Activated CD8-positive, alpha-beta memory T cell treated with anti-CD3 and anti-CD28 coated beads for 1 hour (primary cell): ENCODE data around the gene P2RX4.
"Not testable (repeated sequence)": the region's sequence is repeated elsewhere in the genome, so short reads cannot be mapped to it uniquely, and the experiment has no call there.

Experiments used
- DNase-seq, 2 donors: peaks; one replicate each; pipeline ENCODE4 v3.0.0-alpha.2; 2020; ENCODE audit warnings: low read depth in 1 of 2; ENCODE audit errors: extremely low read depth in 1 of 2

P2RX4 gene, protein sequence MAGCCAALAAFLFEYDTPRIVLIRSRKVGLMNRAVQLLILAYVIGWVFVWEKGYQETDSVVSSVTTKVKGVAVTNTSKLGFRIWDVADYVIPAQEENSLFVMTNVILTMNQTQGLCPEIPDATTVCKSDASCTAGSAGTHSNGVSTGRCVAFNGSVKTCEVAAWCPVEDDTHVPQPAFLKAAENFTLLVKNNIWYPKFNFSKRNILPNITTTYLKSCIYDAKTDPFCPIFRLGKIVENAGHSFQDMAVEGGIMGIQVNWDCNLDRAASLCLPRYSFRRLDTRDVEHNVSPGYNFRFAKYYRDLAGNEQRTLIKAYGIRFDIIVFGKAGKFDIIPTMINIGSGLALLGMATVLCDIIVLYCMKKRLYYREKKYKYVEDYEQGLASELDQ

DNA sequence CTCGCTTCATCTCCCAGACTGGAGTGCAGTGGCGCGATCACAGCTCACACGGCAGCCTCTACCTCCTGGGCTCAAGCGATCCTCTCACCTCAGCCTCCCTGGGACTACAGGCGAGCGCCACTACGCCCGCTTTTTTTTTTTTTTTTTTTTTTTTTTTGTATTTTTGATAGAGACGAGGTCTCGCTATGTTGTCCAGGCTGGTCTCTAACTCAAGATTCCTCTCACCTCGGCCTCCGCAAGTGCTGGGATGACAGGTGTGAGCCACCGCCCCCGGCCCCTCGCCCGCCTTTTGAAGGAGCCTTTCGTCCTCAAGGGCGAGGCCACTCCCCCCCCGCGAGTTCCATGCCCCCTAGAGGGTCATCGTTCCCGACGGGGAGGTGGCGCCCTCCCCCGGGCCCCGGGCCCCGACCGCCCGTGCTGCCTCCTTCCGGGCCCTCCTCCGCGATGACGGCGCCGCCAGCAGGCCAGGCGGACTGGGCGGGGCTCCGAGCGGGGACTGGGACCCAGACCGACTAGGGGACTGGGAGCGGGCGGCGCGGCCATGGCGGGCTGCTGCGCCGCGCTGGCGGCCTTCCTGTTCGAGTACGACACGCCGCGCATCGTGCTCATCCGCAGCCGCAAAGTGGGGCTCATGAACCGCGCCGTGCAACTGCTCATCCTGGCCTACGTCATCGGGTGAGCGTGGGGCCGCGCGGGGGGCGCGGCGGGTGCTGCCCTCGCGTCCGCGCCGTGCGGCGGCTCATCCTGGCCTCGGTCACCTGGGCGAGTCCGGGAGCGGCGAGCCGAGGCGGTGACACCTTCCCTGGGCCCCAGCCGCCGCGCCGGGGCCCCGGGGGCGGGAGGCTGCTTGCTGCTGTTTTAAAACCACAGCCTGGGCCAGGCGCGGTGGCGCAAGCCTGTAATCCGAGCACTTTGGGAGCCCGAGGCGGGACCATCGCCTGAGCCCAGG lies at the start of gene P2RX4:
Gene P2RX4 (plus strand): TSS at position 506 of the 949 bp plus-strand sequence. CDS start 36 bp downstream, at position 542.
- DNase-seq = peak; percentile 74 to 75

DNA sequence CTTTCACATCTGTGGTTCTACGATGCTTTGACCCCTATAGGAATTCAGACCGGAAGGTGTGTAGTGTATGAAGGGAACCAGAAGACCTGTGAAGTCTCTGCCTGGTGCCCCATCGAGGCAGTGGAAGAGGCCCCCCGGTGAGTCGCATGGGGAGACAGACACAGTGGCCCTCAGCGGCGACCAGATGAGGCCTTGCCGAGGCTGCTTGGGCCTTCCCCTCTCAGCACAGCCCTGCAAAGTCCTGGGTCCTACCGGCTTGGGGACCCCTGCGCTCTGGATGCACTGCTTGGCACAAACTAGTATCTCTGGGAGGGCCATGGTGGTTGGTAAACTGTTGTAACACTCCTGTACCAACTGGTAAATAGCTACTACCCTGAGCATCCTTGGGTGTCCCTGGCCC lies 47.5 kb upstream of the P2RX4 start:
- DNase-seq = no peak

DNA sequence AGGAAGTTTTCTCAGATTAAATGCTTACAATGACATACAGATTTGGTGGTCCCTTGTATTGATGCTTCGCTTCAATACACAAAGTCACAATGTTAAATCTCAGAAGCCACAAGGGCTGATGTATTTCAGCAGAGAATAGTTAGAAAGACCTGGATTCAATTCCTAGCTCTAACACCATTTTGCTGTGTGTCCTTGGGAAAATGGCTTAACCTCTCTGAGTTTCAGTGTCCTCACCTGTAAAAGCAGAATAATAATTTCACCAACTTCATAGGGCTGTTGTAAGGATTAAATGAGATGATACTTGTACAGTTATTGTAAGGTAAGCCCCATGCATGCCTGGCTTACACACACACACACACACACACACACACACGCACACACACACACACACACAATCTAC lies 46.9 kb upstream of the P2RX4 start:
- no peak for DNase-seq

DNA sequence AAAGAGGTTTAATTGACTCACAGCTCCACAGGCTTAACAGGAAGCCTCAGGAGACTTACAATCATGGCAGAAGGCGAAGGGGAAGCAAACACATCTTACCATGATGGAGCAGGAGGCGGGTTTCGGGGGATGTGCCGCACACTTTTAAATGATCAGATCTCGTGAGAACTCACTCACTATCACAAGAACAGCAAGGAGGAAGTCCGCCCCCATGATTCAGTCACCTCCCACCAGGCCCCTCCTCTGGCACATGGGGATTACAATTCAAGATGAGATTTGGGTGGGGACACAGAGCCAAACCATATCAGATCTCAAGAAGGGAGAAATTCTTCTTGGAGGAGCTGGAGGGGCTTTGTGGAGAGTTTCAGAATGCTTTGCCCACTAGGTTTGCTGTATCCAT lies 45.1 kb upstream of the P2RX4 start:
- DNase-seq = not testable (repeated sequence)

DNA sequence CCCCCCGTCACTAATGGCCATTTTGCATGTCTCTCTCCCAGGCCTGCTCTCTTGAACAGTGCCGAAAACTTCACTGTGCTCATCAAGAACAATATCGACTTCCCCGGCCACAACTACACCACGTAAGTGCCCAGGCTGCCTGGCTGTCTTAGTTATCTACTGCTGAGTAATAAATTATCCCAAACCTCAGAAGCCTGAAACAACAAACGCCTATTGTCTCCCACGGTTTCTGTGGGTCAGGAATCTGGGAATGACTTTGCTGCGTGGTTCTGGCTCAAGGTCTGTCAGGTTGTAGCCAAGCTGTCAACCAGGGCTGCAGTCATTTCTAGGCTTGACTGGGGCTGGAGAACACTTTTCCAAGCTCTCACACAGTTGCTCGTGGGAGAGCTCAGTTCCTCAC lies 44.6 kb upstream of the P2RX4 start:
- DNase-seq = no peak

DNA sequence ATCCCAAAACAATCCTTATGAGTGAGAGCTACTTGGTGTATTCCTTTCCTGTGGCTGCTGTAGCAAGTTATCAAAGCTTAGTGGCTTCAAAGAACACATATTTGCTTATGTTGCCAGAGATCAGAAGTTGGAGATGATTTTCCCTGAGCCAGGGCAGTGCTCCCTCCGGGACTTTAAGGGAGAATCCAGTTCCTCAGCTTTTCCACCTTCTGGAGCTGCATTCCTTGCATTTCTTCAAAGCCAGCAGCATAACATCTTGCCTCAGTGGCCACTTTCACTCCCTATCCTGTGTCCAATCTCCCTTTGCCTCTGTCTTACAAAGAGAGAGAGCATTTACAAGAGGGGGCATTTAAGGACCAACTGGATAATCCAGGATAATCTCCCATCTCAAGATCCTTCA lies 43.6 kb upstream of the P2RX4 start:
- DNase-seq = no peak

DNA sequence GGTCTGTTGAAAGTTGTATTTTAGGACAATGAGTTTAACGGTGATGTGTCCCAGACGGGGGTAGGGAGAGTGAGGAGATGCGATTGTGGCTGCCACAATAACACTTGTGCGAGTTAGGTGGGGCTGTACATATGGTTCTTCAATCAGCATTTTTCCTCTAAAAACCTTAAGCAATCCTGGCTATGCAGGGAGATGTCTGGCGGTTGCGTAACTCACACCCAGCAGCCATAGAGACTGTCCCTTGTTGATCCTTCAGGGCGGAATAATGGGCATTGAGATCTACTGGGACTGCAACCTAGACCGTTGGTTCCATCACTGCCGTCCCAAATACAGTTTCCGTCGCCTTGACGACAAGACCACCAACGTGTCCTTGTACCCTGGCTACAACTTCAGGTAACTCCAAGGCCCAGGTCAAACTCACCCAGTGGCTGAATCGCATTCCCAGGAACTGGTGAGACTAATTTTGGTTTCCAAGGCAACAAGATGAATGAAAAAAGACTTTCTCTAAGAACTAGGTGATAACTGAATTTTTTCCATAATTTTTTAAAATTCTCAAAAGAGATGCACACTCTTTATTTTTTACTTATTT lies 42.6 kb upstream of the P2RX4 start:
- DNase-seq = no peak

DNA sequence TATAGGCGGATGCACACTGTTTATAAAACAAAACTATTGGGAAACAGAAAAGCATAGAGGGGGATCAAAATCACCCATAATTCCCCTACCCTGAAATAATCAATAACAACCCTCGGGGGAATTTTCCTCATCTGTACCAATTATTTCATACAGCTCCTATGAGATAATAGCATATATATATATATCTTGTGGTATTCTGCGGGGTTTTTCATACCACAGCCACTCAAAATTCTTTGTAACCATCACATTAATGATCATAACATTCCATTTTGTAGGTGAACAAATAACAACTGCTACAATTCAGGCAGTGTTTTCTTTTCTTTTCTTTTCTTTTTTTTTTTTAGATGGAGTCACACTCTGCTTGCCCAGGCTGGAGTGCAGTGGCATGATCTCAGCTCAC lies 42.0 kb upstream of the P2RX4 start:
- DNase-seq = no peak

DNA sequence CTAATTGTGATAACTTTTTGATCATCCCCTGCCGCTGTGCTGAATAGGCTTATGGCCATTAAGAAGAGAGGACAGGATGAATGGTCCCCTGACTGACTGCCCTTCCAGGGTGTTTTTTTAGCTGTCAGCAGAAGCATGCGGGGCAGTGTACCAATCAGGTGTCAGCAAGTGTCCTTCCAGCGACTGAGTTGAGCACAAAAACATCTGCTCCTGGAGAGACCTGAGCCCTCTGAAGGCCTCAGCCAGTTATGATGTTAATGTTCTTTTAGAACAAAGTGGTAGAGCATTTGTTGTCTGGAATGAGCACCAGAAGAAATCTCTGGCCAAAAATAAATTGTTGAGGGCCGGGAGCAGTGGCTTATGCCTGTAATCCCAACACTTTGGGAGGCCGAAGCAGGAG lies 39.8 kb upstream of the P2RX4 start:
- no peak for DNase-seq

DNA sequence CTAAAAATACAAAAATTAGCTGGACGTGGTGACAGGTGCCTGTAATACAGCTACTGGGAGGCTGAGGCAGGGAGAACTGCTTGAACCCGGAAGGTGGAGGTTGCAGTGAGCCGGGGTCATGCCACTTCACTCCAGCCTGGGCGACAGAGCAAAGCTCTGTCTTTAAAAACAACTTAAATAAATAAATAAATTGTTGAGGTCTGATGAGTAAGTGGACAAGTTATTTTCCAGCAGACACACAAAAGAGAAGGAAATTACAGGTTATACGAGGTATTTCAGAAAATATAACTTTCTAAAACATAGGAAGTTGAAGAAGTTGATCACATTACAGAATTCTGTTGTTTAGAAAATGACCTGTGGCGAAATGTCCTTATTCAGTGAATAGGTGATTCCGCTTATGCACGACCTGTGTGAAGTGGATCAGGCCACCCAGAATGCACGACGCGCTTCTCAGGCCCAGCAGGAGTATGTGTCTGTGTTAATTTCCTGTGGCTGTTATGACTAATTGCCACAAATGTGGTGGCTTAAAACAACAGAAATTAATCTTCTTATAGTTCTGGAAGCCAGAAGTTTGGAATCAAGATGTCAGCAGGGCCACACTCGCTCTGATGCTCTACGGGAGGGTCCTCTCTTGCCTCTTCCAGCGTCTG lies 39.2 kb upstream of the P2RX4 start:
- no peak for DNase-seq

DNA sequence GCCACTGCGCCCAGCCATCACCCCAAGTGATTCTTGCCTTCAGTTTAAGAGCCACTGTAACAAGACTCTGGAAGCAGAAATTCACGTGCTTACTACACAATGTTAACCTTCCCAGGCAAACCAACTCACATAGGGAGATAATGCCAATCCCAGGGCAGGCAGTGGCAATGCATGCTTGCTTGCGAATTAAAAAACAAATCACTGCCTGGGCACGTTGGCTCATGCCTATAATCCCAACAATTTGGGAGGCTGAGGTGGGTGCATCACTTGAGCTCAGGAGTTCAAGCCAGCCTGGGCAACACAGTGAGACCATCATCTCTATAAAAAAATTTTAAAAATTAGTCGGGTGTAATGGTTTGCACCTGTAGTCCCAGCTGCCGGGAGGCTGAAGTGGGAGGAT lies 37.8 kb upstream of the P2RX4 start:
- no peak for DNase-seq

DNA sequence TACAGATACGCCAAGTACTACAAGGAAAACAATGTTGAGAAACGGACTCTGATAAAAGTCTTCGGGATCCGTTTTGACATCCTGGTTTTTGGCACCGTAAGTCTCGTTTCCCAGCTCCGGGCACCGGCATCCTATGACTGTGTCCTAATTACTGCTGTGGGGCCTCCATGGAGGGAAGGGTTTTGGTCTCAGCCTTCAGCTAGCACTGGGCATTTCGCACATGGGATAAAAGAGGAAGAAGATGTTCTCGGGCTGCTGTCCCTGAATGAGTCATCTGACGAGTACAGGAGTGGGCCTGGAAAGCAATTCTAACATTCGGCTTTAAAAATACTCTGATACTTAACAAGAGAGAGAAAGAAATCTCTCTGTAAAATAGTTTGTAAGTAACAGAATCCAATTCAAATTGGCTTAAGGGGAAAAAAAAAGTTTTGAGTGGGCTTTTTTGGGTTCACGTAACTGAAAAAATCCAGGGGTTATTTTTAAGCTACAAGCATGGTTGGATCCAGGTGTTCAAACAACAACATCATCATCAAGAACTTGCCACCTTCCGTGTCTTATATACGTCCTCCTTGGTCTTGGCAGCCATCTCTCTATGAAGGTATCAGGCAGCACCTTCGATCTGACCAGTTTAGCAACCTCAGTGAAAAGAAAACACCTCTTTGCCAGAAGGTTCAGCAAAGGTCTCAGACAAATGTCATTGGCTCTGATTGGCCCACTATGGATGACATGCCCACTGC lies 34.4 kb upstream of the P2RX4 start:
- no peak for DNase-seq

DNA sequence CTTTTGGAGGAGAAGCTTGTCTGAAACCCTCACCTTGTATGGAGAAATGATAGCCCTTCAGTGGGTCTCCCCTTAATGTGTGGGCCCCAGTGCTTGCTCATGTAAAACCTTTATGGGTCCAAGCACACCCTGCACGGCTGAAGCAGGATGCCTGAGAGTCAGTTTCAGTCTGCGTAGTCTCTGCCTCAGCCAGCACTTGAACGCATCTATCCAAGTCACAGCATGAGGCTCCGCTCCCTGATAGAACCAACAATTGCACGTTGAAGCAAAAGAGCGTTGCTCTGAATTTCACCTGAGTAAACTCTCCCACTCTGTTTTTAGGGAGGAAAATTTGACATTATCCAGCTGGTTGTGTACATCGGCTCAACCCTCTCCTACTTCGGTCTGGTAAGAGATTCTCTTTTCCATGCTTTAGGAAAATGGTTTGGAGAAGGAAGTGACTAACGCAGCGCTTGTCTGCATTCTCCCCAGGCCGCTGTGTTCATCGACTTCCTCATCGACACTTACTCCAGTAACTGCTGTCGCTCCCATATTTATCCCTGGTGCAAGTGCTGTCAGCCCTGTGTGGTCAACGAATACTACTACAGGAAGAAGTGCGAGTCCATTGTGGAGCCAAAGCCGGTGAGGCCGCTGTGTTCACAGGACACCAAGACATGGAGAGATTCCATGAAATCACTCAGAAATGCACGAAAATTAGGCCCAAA lies 33.0 kb upstream of the P2RX4 start:
- DNase-seq = no peak

DNA sequence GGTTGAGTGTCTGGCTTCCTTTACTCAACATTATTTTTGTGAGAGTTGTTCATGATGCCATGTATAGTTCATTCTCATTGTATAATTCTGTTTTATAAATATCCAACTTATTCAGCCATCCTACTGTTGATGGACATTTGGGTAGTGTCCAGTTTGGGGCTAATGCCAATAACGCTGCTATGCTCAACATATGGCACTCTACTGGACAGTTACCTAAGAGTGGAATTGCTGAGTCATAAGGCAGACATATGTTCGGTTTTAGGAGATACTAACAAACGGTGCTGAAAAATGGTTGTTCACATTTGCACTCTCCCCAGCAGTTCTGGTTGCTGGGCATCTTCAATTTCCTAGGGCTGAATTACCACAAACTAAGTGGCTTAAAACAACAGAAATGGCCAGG lies 28.7 kb upstream of the P2RX4 start:
- no peak for DNase-seq

DNA sequence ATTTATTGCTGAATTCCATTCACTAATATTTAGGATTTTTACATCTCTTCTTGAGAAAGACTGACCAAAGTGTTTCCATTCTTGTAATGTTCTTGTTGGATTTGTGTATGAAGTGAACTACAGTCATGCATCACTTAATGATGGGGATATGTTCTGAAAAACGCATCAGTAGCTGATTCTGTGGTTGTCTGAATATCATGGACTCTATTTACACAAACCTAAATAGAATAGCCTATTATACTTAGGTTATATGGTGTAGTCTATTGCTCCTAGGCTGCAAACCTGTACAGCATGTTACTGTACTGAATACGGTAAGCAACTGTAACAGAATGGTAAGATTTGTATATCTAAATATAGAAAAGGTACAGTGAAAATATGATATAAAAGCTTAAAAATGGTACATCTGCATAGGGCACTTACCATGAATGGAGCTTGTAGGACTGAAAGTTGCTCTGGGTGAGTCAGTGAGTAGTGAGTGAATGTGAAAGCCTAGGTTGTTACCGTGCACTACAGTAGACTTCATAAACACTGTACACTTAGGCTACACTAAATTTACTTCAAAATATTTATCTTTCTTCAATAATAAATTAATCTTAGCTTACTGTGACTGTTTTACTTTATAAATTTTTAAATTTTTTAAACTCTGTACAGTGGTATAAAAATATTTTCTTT lies 27.6 kb upstream of the P2RX4 start:
- DNase-seq = no peak

DNA sequence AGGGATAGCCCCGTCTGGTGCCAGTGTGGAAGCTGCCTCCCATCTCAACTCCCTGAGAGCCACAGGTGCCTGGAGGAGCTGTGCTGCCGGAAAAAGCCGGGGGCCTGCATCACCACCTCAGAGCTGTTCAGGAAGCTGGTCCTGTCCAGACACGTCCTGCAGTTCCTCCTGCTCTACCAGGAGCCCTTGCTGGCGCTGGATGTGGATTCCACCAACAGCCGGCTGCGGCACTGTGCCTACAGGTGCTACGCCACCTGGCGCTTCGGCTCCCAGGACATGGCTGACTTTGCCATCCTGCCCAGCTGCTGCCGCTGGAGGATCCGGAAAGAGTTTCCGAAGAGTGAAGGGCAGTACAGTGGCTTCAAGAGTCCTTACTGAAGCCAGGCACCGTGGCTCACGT lies 25.5 kb upstream of the P2RX4 start:
- no peak for DNase-seq

DNA sequence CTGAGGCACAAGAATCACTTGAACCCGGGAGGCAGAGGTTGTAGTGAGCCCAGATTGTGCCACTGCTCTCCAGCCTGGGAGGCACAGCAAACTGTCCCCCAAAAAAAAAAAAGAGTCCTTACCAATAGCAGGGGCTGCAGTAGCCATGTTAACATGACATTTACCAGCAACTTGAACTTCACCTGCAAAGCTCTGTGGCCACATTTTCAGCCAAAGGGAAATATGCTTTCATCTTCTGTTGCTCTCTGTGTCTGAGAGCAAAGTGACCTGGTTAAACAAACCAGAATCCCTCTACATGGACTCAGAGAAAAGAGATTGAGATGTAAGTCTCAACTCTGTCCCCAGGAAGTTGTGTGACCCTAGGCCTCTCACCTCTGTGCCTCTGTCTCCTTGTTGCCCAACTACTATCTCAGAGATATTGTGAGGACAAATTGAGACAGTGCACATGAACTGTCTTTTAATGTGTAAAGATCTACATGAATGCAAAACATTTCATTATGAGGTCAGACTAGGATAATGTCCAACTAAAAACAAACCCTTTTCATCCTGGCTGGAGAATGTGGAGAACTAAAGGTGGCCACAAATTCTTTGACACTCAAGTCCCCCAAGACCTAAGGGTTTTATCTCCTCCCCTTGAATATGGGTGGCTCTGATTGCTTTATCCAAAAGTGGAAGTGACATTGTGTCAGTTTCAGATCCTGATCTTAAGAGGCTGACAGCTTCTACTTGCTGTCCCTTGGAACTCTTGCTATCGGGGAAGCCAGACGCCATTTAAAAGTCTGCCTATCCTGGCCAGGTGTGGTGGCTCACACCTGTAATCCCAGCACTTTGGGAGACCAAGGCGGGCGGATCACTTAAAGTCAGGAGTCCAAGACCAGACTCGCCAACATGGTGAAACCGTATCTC lies 24.7 kb upstream of the P2RX4 start:
- no peak for DNase-seq

DNA sequence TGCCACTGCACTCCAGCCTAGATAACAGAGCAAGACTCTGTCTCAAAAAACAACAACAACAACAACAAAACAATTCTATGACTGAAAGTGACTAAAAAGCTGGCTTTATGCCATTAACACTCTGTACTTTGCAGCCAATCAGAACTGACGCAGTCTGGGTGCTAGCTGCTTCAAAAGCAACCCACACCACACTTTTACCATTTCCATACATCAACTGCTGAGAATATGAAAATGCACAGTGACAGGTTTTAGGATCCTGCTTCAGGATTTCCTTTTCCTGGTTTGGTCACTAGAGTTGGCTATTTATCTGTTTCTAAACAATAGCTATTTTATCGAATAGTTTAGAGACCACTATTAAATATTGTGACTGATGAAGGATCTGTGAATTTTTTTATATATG lies 23.1 kb upstream of the P2RX4 start:
- no peak for DNase-seq
